COLO668 (cell line): Measurements from ENCODE around the gene ARNT2.
"Not testable (repeated sequence)": the region's sequence is repeated elsewhere in the genome, so short reads cannot be mapped to it uniquely, and the experiment has no call there.

Experiments used
- DNase-seq: peaks from one replicate; lab custom pipeline; 2025; ENCODE audit not compliant: unreplicated experiment; lab: John Stamatoyannopoulos, UW

The ARNT2 gene

GRCh38 chr15:80643431-80643951 lies 239.3 kb downstream of the ARNT2 start:
- no peak for DNase-seq

- no peak for DNase-seq
Observed at GRCh38 chr15:80645494-80646065, 241.4 kb downstream of the ARNT2 start.

- DNase-seq: not testable (repeated sequence)
Observed at GRCh38 chr15:80647424-80647823, 243.2 kb downstream of the ARNT2 start.
